Cardiac septum (tissue), 1 donor: ENCODE results near the gene FAIM2. TPM values are rescaled to one million over a fixed set of nuclear protein-coding genes. Genes with fewer than 3 reads are reported as not detected.
"Not testable (repeated sequence)": the region's sequence is repeated elsewhere in the genome, so short reads cannot be mapped to it uniquely, and the experiment has no call there.

ENCODE experiments used
- DNase-seq: peaks from one replicate; pipeline ENCODE4 v3.0.0-alpha.2; 2020; ENCODE audit warnings: low spot score
- intact Hi-C: fragments of 100-400 bp; cut with DNase I; formaldehyde crosslinking; loops from one replicate; pipeline ENCODE4 v1.14.0; 2022
- total RNA-seq: library from RNA; stranded (reverse); fragmentation: NEBNext Ultra II Directional; extraction: Animal tissue kit (Norgen Biotek cat#: 25700); gene quantifications from one replicate; pipeline ENCODE4 v1.2.1, GENCODE V29; 2021
- donor health status: DM: no; HTN: no; CAD: no.

FAIM2 gene
- total RNA-seq, 1 donor from 2014 or later = 1.7 TPM

DNA sequence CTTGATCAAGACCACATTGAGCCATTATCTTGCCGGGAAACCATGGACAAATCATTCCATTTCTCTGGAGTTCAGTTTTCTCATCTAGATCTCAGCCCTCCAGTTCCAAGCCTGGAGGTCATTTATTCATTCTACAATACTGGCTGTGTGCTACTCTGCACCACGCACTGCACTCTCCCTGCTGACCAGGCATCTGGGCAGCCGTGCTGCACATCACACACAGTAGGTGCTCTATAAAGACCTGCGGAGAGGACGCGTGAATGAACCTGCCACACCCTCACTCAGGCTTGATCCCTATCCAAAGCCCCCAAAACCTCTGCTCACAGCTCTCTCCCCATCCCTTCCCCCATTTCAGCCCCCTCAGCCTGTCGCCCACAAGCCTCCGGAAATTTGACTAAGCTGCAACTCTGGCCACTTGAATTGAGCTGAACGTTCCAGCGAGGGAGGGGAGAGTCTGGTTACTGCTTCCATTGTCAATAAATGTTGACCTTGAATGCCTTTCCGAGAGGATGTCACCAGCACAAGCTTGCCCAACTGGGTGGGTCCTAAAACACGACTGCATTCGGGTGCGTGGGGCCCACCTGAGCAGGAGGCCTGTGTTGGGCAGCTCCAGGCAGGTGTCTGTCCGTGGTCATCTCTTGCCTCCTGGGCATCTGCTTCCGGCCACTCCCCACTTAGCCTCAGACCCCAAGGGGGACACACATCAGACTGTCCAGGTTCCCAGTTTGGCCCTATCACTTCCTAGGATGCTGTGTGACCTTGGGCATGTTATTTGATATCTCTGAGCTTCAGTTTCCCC, 17.8 kb downstream of the FAIM2 start:
- intact Hi-C loops = no loop called here
- no peak for DNase-seq

DNA sequence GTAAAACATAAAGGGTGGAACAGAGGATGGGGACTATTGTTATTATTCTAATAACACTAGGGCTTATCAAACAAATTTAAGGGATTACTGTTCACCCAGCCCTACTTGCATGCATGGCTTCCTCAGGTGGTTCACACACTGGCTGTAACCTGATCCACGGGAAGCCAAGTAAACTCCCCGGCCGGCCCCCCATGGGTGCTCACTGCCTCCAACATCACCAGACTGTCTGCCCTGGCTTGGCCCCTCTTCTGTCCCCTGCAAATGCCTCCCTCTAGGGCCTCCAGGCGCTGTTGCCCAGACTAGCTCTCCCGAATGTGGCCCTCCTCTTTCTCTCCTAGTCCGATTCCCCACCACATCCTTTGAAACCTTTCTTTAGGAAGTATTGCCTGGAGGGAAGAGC, 18.6 kb downstream of the FAIM2 start:
- intact Hi-C loops = no loop called here
- no peak for DNase-seq

DNA sequence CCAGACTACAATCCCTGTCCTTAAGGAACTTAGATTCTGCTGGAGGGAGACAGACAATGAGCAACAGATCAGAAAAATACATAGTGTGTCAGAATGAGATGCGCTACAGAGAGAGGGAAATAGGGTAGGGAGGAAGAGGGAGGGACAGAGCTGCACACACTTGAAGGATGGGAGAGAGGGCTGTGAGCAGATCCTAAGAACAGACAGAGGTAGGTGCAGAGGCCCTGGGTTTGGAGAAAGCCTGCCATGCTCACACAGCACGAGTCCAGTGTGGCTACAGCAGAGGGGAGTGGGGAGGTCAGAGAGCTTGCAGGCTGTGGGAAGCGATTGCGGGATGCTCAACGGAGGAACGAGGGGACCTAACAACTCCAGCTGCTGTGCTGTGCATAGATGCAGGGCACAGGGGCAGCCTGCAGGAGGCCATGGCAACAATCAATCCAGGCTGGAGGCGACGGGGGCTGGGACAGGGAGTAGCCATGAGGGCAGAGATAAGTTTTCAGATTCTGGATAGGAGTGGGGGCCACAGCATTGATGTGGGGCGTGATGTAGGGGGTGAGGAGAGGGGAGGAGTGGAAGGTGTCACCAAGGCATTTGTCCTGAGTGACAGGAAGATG, 20.7 kb downstream of the FAIM2 start:
- intact Hi-C loops = no loop called here
- no peak for DNase-seq

DNA sequence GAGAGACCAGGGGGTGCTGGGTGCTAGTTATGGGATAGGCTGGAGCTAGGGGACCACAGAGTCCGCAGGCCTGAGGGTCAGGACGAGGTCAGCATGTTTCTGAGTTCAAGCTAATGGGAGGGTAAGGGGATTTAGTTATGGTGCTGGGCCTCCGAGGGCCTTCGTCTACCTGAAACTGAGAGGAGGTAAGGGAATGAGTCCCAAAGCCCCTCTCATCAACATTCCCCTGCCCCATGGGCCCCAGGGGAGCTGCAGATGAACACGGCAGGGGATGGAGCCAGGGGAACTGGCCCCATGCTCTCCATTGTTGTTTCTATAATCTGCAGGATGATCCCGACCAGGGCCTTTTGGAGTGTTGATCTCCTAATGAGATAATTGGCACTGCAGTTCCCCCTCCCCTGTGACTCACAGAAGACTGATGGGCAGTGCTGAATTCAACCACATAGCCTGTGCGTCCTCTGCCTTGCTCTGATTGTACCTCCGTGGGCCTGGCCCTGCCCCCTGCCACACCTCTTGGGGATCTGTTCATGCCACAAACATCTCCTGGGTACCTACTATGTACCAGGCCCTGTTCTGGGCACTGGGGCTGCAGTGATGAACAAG, 21.4 kb downstream of the FAIM2 start:
- intact Hi-C loops = no loop called here
- no peak for DNase-seq

DNA sequence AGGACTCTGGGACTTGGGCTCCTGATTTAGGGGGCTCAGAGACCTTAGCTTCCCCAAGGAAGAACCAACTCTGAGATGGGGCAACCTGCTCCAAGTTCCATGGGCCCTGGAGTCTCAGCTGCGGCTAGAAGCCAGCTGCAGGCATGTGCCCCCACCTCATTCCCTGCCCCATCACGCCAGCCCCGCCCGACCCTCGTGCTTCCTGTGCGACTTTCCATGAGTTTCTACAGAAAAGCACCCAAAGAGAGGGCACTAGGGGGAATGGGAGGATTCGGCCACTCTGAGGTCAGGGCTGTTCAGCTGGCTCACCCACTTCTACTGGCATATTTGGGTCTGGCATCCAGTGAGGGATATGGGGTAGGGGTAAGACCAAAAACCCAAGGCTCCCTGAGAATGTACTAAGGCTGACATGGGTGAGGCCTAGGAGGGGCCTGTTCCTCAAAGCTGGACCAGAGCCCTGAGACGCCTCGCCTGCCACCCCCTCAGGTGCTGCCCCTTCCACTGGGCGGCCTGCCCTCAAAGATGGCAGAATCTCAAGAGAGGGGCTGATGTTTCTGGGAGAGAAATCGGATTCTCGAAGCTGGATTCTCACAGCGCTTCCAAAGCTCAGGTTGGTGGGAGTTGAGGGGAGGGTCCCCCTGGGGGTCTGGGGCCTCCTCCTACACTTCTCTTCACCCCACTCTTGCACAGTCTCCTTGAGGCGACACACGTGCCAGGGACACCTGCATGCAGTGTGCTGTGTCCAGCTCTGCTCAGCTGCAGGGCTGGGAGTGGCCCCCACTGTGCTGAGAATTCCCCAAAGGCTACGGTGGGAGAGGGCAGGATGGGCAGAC, 22.1 kb downstream of the FAIM2 start:
- intact Hi-C loops = no loop called here
- peak; percentile 47 for DNase-seq

DNA sequence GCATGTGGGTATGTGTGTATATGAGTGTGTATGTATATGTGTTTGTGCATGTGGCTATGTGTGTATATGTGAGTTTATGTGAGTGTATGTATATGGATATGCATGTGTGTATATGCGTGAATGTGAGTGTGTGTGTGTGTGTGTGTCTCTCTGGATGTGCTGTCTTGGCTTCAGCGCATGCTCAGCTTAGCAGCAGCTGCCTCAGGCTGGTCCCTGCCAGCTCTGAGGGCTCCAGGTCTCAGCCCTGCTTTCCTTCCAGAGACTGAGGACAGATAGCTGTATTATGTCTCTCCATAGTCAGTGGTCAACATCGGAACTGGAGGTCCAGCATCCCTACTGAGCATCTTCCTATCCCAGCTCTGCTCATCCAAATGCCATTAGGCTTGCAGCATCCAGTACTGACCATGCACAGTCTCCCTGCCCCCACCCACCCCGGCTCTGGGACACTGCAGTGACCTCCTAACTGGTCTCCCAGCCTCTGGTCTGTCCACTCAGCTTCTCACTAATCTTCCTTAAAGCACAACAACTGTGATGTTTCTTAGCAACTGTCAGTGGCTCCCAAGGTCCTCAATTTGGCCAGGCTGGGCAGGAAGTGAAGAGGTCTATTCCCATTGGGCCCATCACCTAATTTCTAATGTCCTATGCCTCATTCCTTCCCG, 22.8 kb downstream of the FAIM2 start:
- intact Hi-C loops = no loop called here
- peak; percentile 19 for DNase-seq

DNA sequence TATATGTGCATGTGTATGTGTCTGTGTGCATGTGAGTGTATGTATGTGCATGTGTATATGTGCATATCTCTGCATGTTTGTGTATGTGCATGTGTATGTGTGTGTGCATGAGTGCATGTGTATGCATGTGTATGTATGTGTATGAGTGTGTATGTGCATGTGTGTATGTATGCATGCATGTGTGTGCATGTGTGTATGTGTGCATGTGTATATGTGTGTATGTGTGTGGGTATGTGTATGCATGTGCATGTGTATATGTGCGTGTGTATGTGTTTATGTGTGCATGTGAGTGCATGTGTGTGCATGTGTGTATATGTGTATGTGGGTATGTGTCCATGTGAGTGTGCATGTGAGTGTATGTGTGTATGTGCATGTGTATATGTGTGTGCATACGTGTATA, 24.6 kb downstream of the FAIM2 start:
- DNase-seq, intact Hi-C loops: not testable (repeated sequence)

DNA sequence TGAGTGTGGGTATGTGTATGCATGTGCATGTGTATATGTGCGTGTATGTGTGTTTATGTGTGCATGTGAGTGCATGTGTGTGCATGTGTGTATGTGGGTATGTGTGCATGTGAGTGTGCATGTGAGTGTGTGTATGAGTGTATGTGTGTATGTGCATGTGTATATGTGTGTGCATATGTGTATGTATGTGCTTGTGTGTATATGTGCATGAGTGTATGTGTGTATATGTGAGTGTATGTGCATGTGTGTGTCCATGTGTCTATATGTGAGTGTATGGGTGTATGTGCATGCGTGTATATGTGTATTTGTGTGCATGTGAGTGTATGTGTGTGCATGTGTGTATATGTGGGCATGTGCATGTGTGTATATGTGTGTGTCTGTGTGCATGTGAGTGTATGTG, 25.7 kb downstream of the FAIM2 start:
- no peak for DNase-seq
- intact Hi-C loops = no loop called here

DNA sequence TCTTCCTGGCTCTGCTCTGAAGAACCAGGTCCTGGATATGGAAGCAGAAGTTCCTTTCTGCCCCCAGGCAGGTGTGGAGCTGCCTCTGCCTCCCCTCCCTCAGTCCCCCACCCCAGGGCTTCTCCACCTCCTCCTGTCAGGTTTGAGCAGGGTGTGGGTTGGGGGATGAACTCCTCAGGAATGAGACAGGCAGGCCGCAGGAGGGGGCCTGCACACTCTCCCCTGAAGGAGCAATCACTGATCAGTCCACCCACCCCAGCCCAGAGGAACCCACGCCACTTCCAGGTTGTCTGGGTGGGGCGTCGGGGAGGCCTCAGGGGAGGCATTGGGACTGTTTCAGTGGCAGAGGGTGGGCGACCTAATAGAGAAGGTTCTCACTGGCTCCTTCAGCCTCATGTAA, 26.6 kb downstream of the FAIM2 start:
- intact Hi-C loops = no loop called here
- peak; percentile 70 for DNase-seq

DNA sequence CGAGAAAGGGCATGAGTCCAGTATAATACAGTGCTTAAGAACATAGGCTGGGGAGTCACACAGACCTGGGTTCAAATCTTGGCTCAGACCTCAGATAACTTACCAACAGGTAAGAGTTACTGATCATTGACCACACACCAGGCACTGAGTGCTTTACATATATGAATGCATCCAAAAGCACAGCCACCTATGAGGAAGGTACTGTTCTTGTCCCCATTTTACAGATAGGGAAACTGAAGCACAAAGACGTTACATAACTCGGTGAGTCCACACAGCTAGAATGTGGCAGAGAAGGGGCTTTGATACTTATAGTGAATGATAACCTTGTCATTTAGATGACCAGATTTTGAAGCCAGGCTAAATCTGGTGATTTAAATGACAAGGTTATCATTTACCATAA, 27.6 kb downstream of the FAIM2 start:
- peak; percentile 31 for DNase-seq
- intact Hi-C loops = no loop called here

DNA sequence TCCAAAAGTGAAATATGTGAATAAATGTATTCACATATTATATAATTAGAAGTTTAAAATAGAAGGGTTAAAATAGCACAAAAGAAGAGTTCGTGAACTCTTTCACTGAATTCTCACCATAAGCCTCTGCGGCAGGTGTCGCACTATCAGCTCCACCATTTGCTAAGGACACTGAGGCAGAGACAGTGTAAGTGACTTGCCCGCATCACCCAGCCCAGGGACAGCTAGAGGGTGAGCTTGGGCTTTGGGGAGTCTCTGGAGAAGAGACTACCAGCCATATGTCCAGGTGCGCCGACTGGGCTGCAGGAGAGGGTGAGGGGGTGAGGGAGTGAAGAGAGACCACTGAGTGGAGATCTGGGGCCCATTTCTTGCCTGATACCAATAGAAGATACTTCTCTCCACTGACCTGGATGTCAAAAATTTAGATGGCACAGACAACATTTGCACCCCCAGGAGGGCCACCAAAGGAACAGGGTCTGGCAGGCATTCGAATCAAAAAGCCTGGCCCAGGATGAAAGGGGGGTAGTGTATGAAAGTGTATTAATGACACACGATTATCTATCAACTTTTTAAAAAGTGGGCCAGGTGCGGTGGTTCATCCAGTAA, 28.5 kb downstream of the FAIM2 start:
- intact Hi-C loops = no loop called here
- peak; percentile 54 for DNase-seq

DNA sequence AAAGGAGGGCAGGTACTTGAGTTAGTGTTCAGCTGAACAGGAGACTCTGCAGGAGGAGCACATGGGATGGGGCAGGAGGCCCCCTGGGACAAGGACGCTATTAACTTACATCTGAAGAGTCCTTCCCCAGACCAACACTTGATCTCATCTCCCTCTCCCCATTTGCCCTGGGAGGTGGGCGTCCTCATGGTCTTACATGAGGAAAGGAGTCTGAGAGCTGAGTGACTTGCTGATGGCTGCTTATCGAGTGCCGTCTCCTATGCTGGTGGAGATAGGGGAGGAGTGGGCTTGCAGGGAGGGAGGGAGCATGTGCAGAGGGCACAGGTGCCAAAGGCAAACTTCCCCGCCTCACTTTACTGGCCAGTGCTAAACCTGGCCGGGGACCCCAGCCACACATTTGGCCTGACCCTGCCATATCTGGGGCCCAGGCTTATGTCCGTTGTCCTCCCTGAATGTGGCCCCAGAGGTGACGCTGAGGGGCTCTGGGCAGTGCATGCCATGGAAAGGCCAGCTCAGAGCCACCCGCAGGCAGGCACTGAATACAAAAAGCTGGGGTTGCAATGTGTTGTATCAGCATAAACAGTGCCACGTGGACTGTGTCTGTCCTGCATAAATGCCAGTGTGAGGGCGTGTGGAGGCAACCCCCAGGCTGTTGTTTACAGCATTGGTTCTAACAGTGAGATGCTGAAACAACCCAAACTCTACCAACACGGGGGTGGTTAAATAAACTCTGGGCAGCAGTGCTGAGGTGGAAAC, 29.4 kb downstream of the FAIM2 start:
- intact Hi-C loops = no loop called here
- DNase-seq = peak; percentile 49

DNA sequence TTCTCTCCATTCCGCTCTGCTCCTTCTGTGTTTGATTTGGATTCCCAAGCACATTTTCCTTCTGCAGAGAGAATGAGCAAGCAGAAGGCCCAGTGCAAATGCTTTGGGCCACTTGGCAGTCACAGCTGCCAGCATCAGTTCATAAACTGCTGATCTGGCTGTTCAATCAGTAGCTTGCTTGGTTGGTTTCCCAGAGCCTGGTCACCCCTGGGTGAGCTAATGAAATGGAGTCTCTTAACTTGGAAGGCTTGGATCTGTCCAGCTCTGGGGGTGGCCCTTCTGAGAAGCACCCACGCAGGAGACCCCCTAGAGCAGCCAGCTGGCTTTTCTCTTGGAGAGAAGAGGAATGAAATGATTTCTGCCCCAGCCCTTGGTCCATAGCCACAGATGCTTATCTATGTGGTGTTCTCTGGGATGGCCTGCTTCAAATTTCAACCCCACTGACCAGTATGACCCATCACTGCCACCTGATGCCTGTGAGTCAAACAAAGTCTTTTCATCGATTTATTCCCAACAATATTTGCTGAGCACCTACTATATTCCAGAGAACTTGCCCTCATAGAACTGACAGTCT, 30.3 kb downstream of the FAIM2 start:
- intact Hi-C loops = no loop called here

DNA sequence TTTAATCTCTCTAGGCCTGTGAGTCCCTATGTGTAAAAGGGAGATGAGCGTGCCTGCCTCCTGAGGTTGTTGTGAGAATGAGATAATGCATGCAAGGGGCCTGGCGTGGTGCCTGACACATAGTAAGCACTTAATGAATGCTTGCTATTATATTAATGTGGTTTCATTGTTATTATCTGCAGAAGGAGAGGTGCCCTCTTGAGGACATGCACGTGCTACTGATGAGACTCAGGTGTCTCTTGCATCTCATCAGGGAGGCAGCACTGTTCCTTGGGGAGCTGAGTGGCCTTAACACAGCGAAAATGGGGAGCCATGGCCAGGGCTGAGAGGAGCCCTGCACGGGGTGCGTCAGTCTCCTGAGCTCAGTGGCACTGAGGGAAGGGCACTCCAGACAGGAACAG, 30.9 kb downstream of the FAIM2 start:
- intact Hi-C loops = no loop called here
- peak; percentile 53 for DNase-seq

More for the DNA sequence above, 30.3 kb downstream of the FAIM2 start:
- no peak for DNase-seq

DNA sequence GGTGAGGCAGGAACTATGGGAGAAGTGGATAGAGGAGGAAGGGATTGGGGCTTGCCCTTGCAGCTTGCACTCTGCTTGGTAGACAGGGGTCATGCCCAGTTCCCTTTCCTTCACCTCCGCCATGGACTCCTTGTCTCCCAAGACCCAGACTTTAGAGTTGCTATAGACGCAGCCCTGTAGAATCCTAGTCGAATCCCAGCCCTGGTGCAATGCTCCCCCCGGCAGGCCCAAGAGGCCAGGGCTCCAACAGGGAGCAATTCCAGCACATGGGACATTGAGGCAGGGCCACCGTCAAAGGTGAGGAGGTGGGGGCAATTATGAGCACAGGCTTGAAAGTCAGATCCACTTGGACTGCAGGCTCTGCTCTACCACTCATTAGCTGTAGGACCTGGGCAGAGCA, 31.3 kb downstream of the FAIM2 start:
- intact Hi-C loops = no loop called here
- peak; percentile 41 for DNase-seq

DNA sequence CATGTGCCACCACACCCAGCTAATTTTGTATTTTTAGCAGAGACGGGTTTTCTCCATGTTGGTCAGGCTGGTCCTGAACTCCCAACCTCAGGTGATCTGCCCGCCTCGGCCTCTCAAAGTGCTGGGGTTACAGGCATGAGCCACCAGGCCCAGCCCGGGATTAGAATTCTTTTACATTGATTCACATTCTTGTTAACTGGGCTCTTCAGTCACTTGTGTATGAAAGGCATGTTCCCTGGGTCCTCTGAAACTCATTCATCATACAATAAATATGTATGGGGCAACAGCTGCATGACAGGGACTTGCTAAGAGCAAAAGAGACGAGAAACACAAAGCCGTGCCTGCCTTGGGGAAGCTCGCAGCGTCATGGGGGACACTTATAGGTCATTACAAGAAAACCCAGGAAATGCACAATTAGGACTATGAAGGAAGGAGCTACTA, 31.9 kb downstream of the FAIM2 start:
- DNase-seq = peak; percentile 51
- intact Hi-C loops = not testable (repeated sequence)

DNA sequence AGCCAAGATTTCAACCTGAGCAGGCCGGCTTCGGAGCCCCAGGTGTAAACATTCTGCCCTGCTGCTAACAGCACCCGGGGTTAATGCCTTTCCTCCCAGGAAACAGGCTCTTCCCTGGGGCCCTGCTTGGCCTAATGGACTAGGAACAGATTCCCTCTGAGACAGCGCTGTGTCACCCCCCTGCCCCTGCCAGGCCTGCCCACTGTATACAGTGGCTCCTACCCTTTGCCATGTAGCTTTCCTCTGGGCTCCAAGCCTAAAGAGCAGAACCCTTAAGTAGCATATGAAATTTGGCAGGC, 32.5 kb downstream of the FAIM2 start:
- intact Hi-C loops = no loop called here
- DNase-seq = peak; percentile 29

DNA sequence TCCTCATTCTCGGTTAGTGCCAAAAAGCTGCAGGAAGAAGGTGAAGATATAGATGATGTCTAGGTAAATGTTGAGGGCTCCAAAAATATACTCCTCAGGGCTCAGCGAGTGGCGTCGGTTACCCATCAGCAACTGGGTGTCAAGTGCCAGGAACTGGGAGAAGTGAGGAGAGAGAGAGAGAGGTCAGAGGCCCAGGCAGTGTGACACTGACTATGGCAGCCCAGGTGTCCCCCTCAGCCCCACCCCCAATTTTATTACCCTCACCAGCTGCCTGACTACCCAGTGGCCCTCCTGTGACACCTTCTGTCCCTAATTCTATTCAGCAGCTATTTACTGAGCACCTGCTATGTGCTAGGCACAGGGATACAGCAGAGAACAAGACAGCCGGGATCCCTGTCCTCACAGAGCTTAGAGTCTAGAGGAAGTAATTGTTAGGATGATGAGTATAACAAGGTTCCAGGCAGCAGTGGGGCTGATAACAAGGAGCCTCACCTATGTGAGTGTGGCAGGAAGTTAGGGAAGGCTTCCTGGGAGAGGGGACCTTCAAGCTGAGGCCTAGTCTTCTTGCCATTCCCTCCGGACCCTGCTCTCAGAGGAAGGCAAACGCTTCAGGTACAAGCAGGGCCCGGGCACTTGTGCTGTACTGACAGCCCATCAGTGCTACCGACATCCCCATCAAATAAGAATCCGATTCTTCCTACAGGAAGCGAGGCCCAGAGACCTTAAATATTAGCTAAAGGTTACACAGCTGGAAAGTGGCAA, 33.0 kb downstream of the FAIM2 start:
- peak; percentile 43 for DNase-seq
- intact Hi-C loops = no loop called here
